HuH-7.5 (cell line): ENCODE data around the gene ACP2.
A peak's percentile ranks its signal among the peaks of the same experiment; 100 is the strongest.

ENCODE experiments used
- DNase-seq: peaks from one replicate; pipeline ENCODE4 v3.0.0; 2011; ENCODE audit warnings: low spot score

The ACP2 gene

GRCh38 chr11:47248664-47249377 lies at the start of gene ACP2:
TSS of gene ACP2 (minus strand) at chr11:47248814. CDS start at chr11:47248789, 25 bp downstream.
- DNase-seq = peak; percentile 61

GRCh38 chr11:47296045-47296444 lies 47.4 kb upstream of the ACP2 start:
- DNase-seq = no peak

GRCh38 chr11:47295385-47295784 lies 46.8 kb upstream of the ACP2 start:
- no peak for DNase-seq

- no peak for DNase-seq
Observed at GRCh38 chr11:47289856-47290255, 41.2 kb upstream of the ACP2 start.

- DNase-seq = no peak
Observed at GRCh38 chr11:47288066-47288465, 39.5 kb upstream of the ACP2 start.

- DNase-seq = no peak
Observed at GRCh38 chr11:47285969-47286770, 37.6 kb upstream of the ACP2 start.

- DNase-seq = no peak
Observed at GRCh38 chr11:47284151-47284550, 35.5 kb upstream of the ACP2 start.

- DNase-seq = no peak
Observed at GRCh38 chr11:47282462-47282861, 33.8 kb upstream of the ACP2 start.

- DNase-seq = no peak
Observed at GRCh38 chr11:47280860-47281259, 32.2 kb upstream of the ACP2 start.

- no peak for DNase-seq
Observed at GRCh38 chr11:47280099-47280498, 31.5 kb upstream of the ACP2 start.

GRCh38 chr11:47278769-47279168 lies 30.2 kb upstream of the ACP2 start:
- DNase-seq = no peak

GRCh38 chr11:47278058-47278457 lies 29.4 kb upstream of the ACP2 start:
- no peak for DNase-seq

GRCh38 chr11:47276923-47277322 lies 28.3 kb upstream of the ACP2 start:
- no peak for DNase-seq

GRCh38 chr11:47274495-47275235 lies 26.1 kb upstream of the ACP2 start:
- no peak for DNase-seq

GRCh38 chr11:47272706-47273105 lies 24.1 kb upstream of the ACP2 start:
- DNase-seq = no peak

- DNase-seq = no peak
Observed at GRCh38 chr11:47271961-47272661, 23.5 kb upstream of the ACP2 start.

GRCh38 chr11:47271328-47271727 lies 22.7 kb upstream of the ACP2 start:
- DNase-seq = no peak

- DNase-seq = peak; percentile 29
Observed at GRCh38 chr11:47270331-47271271, 22.0 kb upstream of the ACP2 start.

GRCh38 chr11:47269829-47270305 lies 21.3 kb upstream of the ACP2 start, which contains the start of gene MADD:
TSS of gene MADD (plus strand) at chr11:47270133.
- peak; percentile 93 for DNase-seq

- peak; percentile 85 for DNase-seq
Observed at GRCh38 chr11:47269002-47269828, 20.6 kb upstream of the ACP2 start.
